MM.1S (cell line): Measurements from ENCODE around the gene TEKT3.

Experiments used
- CTCF ChIP-seq: fragments of 300-600 bp; sonication (generic); IDR thresholded peaks from 2 replicates; pipeline ENCODE4 v1.5.1; 2016; ENCODE audit warnings: antibody characterized with exemption, low read length, mixed read lengths
- EZH2phosphoT487 ChIP-seq: fragments of 300-600 bp; sonication (generic); IDR thresholded peaks from 2 replicates; pipeline ENCODE4 v1.6.1; 2018; ENCODE audit warnings: antibody characterized with exemption, low read length

- no peak for TF ChIP-seq EZH2phosphoT487
- no peak for TF ChIP-seq CTCF
These were observed 20.2 kb upstream of the TEKT3 start for GRCh38 chr17:15361592-15361991.
